ENCODE measurements around the gene OPCML.

DNA sequence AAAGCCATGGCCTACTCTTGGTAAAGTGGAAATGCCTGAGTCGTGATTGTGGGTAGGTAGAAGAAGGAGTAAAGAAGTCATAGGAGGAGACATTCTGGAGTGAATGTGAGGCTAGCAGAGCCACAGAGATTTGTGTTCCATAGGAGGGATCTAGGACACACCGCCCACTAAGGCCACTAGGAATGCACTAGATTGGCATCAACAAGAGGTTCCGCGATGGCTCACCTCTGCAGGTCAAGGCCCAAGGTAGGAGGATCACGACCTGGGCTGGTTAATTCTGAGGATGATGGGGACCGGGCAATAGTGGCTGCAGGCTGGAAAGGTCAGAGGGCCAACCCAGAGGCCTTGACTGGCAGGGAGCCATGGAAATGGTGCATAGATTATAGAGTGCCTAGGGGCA, 48.8 kb upstream of the OPCML start:
- TF ChIP-seq, protein P1, sequence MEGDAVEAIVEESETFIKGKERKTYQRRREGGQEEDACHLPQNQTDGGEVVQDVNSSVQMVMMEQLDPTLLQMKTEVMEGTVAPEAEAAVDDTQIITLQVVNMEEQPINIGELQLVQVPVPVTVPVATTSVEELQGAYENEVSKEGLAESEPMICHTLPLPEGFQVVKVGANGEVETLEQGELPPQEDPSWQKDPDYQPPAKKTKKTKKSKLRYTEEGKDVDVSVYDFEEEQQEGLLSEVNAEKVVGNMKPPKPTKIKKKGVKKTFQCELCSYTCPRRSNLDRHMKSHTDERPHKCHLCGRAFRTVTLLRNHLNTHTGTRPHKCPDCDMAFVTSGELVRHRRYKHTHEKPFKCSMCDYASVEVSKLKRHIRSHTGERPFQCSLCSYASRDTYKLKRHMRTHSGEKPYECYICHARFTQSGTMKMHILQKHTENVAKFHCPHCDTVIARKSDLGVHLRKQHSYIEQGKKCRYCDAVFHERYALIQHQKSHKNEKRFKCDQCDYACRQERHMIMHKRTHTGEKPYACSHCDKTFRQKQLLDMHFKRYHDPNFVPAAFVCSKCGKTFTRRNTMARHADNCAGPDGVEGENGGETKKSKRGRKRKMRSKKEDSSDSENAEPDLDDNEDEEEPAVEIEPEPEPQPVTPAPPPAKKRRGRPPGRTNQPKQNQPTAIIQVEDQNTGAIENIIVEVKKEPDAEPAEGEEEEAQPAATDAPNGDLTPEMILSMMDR (IDR thresholded peaks at IDR 0.05), result no peak
- TF ChIP-seq POLR2A (IDR thresholded peaks at IDR 0.05), result no peak
